K562 (cell line): ENCODE measurements around the gene SOX12. TPM values are rescaled to one million over a fixed set of nuclear protein-coding genes. Genes with fewer than 3 reads are reported as not detected.

Experiments used
- ARHGAP35 ChIP-seq: fragments of 450-650 bp; IDR thresholded peaks from 2 replicates; pipeline ENCODE4 v1.6.1; 2018; ENCODE audit not compliant: partially characterized antibody
- CHD1 ChIP-seq: fragments of 200-600 bp; sonication (generic); IDR thresholded peaks from one replicate; pipeline ENCODE4 v1.6.1; 2012; ENCODE audit warnings: mild to moderate bottlenecking, moderate library complexity, low read length, inconsistent platforms
- CXXC5 ChIP-seq: fragments of 250-450 bp; sonication (Bioruptor Pico); IDR thresholded peaks from 2 replicates; pipeline ENCODE4 v1.8.0; 2022; ENCODE audit warnings: inconsistent platforms, mild to moderate bottlenecking, moderate library complexity
- DDX20 ChIP-seq: fragments of 450-650 bp; IDR thresholded peaks from 2 replicates; pipeline ENCODE4 v1.6.1; 2016; ENCODE audit warnings: missing genetic modification characterization, low read depth, mild to moderate bottlenecking, missing compliant biosample characterization, moderate library complexity
- EP400 ChIP-seq: fragments of 450-650 bp; IDR thresholded peaks from 2 replicates; pipeline ENCODE4 v1.6.1; 2017; ENCODE audit warnings: antibody characterized with exemption, mild to moderate bottlenecking, moderate library complexity
- GTF2A2 ChIP-seq: IDR thresholded peaks from 2 replicates; pipeline ENCODE4 v1.6.1; 2016; ENCODE audit warnings: mild to moderate bottlenecking, missing genetic modification characterization, missing compliant biosample characterization
- HOXB6 ChIP-seq: fragments of 250-450 bp; sonication (Bioruptor Pico); IDR thresholded peaks from 2 replicates; pipeline ENCODE4 v1.5.1; 2022; ENCODE audit warnings: mild to moderate bottlenecking, borderline replicate concordance
- KDM2B ChIP-seq: fragments of 250-450 bp; sonication (Bioruptor Pico); IDR thresholded peaks from 2 replicates; pipeline ENCODE4 v1.8.0; 2021; ENCODE audit warnings: mild to moderate bottlenecking, moderate library complexity
- MAFG ChIP-seq: fragments of 450-650 bp; conservative IDR thresholded peaks from 2 replicates; pipeline ENCODE4 v1.6.1; 2016; ENCODE audit warnings: missing genetic modification characterization, missing compliant biosample characterization
- MECOM ChIP-seq: fragments of 250-450 bp; sonication (Bioruptor Pico); IDR thresholded peaks from 2 replicates; pipeline ENCODE4 v1.8.0; 2022; ENCODE audit warnings: inconsistent platforms
- MLLT1 ChIP-seq, 2 experiments: fragments of 450-650 bp; IDR thresholded peaks; 2 replicates each; pipeline ENCODE4 v1.6.1; 2016
- MTA2 ChIP-seq: fragments of 450-650 bp; IDR thresholded peaks from 2 replicates; pipeline ENCODE4 v1.6.1; 2016; ENCODE audit warnings: low read depth
- MYBL2 ChIP-seq, 2 experiments: fragments of 450-650 bp in 1 of 2; sonication (generic) in 1 of 2; formaldehyde crosslinking in 1 of 2; IDR thresholded peaks; 2 replicates each; pipeline versions ENCODE4 v1.6.1 to v1.8.1; 2017 to 2022; ENCODE audit warnings: borderline replicate concordance in 1 of 2, inconsistent platforms in 1 of 2, low read depth in 1 of 2, mild to moderate bottlenecking in 1 of 2, missing genetic modification reagents in 1 of 2, moderate library complexity in 1 of 2
- SIRT6 ChIP-seq: IDR thresholded peaks from one replicate; pipeline ENCODE4 v1.6.1; 2012; ENCODE audit warnings: low read depth, mild to moderate bottlenecking, control low read depth, inconsistent platforms, low read length, moderate library complexity
- SIX5 ChIP-seq, 2 experiments: IDR thresholded peaks; 2 replicates each; pipeline ENCODE4 v1.6.1; 2011; ENCODE audit warnings: low read length in 2 of 2, borderline replicate concordance in 1 of 2, low read depth in 1 of 2, mild to moderate bottlenecking in 1 of 2, moderate library complexity in 1 of 2; ENCODE audit not compliant: insufficient read depth in 1 of 2
- SMAD4 ChIP-seq: fragments of 250-450 bp; sonication (Bioruptor Pico); conservative IDR thresholded peaks from 2 replicates; pipeline ENCODE4 v1.8.0; 2021; ENCODE audit warnings: inconsistent platforms, mild to moderate bottlenecking, moderate library complexity
- SMARCE1 ChIP-seq: fragments of 450-650 bp; IDR thresholded peaks from 2 replicates; pipeline ENCODE4 v1.7.1; 2016; ENCODE audit warnings: mild to moderate bottlenecking
- USF1 ChIP-seq: sonication (generic); formaldehyde crosslinking; IDR thresholded peaks from 2 replicates; pipeline ENCODE4 v1.9.0; 2022; ENCODE audit warnings: mild to moderate bottlenecking, missing genetic modification reagents
- ZC3H11A ChIP-seq: IDR thresholded peaks from 2 replicates; pipeline ENCODE4 v1.6.1; 2012; ENCODE audit warnings: low read depth, low read length, improper control_type of control experiment
- ZFPM2 ChIP-seq: fragments of 250-450 bp; sonication (Bioruptor Pico); IDR thresholded peaks from 2 replicates; pipeline ENCODE4 v1.5.1; 2022; ENCODE audit warnings: mild to moderate bottlenecking
- ZNF384 ChIP-seq: IDR thresholded peaks from 2 replicates; pipeline ENCODE4 v1.6.1; 2012; ENCODE audit warnings: low read depth, low read length, improper control_type of control experiment
- ZNF41 ChIP-seq: fragments of 250-450 bp; sonication (Bioruptor Pico); conservative IDR thresholded peaks from 2 replicates; pipeline ENCODE4 v1.4.0; 2020; ENCODE audit warnings: mild to moderate bottlenecking
- ZNF589 ChIP-seq: fragments of 200-800 bp; sonication (Bioruptor generic); IDR thresholded peaks from 2 replicates; pipeline ENCODE4 v1.6.1; 2016; ENCODE audit warnings: low read depth, missing genetic modification characterization, missing compliant biosample characterization
- ZNF830 ChIP-seq: fragments of 250-450 bp; sonication (Bioruptor Pico); IDR thresholded peaks from 2 replicates; pipeline ENCODE4 v1.5.0; 2021; ENCODE audit warnings: mild to moderate bottlenecking
- polyA plus RNA-seq, 8 experiments: library from polyadenylated mRNA; depleted of rRNA in 4 of 8; stranded (reverse) in 5 of 8; unstranded in 3 of 8; fragments of >200 nt; fragmentation: Nextera tagmentation in 2 of 8; fragmentation: Illumina TruSeq in 1 of 8; extraction: Ambion mirVana in 2 of 8; extraction: Trizol in 1 of 8; gene quantifications; 2 replicates each; pipeline versions ENCODE4 v1.2.1 to v1.2.3, GENCODE V29; 2011 to 2014; ENCODE audit warnings: inconsistent platforms in 1 of 8, missing spikeins in 1 of 8
- total RNA-seq, 7 experiments: library from RNA; depleted of rRNA in 6 of 7; stranded (reverse); fragments of >200 nt in 6 of 7; fragmentation: Illumina TruSeq in 2 of 7; extraction: Trizol in 2 of 7; gene quantifications; 2 replicates each; pipeline versions ENCODE4 v1.2.1 to v1.2.3, GENCODE V29; 2011 to 2021; ENCODE audit warnings: low replicate concordance in 1 of 7
- TF ChIP-seq, protein P1 (sequence below): sonication (generic); formaldehyde crosslinking; IDR thresholded peaks from 2 replicates; pipeline ENCODE4 v1.8.0; 2023; ENCODE audit warnings: mild to moderate bottlenecking, missing genetic modification reagents

Gene SOX12
- total and polyA plus RNA-seq, 9 of the 15 experiments (the other 6 are each of a cell fraction or from before 2014, with no cell fraction given): 0.42 to 26.3 (median 2.6) TPM

DNA sequence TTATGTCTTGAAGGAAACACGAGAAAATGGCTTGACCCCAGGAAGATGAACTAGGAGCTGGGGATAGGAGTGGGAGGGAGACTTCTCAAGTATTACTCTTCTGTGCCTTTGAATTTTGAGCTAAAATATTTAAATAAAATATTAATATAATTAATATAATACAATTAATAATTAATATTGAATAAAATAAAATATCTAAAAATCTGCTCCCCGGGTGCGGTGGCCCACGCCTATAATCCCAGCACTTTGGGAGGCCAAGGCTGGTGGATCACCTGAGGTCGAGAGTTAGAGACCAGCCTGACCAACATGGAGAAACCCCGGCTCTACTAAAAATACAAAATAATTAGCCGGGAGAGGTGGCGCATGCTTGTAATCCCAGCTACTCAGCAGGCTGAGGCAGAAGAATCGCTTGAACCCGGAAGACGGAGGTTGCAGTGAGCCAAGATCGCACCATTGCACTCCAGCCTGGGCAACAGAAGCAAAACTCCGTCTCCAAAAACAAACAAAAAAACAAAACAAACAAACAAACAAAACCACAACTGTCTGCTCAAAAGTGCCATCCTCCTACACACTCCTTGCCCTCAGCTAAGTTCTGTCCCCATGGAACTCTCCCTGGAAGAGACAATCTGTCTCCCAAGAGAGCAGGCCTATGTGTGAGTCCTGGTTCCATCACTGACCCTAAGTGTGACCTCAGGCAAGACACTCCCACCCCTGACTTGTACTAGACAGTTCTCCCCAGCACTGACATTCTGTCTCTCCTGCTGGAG, 41.5 kb downstream of the SOX12 start (continued):
- TF ChIP-seq MLLT1 (IDR thresholded peaks at IDR 0.05) (peak in 1 of 2 experiments; percentile 44; a peak in 2 of 4 replicates), GTF2A2 (tag) (peak; percentile 37; the same call in 1 of the 2 replicates), ARHGAP35 (no peak), SMARCE1 (no peak), DDX20 (peak; percentile 78), MYBL2 (IDR thresholded peaks at IDR 0.05; ENCODE audit: low read depth) (no peak), MYBL2 (CRISPR knock-in tag; IDR thresholded peaks at IDR 0.05; ENCODE audit: borderline replicate concordance) (no peak), ZNF589 (CRISPR knock-in tag) (peak; percentile 55; the same call in 1 of the 2 replicates), SMAD4 (CRISPR knock-in tag) (peak; percentile 81), CXXC5 (CRISPR knock-in tag) (peak; percentile 73), ZNF830 (CRISPR knock-in tag) (no peak), HOXB6 (no peak), MAFG (tag) (no peak), CHD1 (no peak), ZC3H11A (no peak), MECOM (CRISPR knock-in tag) (0 out of 2 replicates have a peak, but pooled peaks have one; percentile 55), ZFPM2 (no peak), ZNF41 (CRISPR knock-in tag) (peak; percentile 35; the same call in 1 of the 2 replicates), KDM2B (no peak), SIRT6 (no peak), SIX5 (IDR thresholded peaks at IDR 0.05; ENCODE audit: borderline replicate concordance in 1 of 2, insufficient read depth in 1 of 2, low read depth in 1 of 2, low read length in 2 of 2) (no peak), ZNF384 (no peak), MTA2 (no peak), EP400 (no peak), USF1 (no peak)
- TF ChIP-seq, protein P1, sequence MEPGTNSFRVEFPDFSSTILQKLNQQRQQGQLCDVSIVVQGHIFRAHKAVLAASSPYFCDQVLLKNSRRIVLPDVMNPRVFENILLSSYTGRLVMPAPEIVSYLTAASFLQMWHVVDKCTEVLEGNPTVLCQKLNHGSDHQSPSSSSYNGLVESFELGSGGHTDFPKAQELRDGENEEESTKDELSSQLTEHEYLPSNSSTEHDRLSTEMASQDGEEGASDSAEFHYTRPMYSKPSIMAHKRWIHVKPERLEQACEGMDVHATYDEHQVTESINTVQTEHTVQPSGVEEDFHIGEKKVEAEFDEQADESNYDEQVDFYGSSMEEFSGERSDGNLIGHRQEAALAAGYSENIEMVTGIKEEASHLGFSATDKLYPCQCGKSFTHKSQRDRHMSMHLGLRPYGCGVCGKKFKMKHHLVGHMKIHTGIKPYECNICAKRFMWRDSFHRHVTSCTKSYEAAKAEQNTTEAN (CRISPR knock-in tag): no peak
